NCI-H510A treated with DMSO at 0.1 percent for 48 hours (cell line): Measurements from ENCODE around the gene UBAP1L.
"Not testable (repeated sequence)": the region's sequence is repeated elsewhere in the genome, so short reads cannot be mapped to it uniquely, and the experiment has no call there.

Experiments
- DNase-seq: peaks from one replicate; lab custom pipeline; 2025; lab: John Stamatoyannopoulos, UW

Gene UBAP1L

DNA sequence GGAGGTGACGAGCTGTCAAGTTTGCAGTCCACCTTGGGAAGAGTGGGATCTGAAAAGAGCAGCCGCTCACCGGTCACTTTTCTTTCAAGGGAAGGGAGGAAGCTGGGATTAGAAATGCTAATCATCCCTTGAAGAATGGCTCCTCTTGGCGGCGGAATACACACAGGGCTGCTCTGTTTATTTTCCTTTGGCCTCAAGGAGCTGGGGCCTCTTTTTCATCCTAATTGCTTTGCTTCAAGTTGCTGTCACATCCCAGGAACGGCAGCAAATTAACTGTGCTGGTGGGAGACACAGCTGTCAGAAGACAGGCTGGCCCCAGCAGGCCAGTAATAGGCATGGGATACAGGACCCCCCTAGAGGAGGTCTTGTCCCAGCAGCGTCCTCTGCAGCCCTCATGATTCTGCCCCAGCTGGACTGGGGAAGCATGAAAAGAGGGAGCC is 31.7 kb downstream of the UBAP1L start:
- DNase-seq = no peak

DNA sequence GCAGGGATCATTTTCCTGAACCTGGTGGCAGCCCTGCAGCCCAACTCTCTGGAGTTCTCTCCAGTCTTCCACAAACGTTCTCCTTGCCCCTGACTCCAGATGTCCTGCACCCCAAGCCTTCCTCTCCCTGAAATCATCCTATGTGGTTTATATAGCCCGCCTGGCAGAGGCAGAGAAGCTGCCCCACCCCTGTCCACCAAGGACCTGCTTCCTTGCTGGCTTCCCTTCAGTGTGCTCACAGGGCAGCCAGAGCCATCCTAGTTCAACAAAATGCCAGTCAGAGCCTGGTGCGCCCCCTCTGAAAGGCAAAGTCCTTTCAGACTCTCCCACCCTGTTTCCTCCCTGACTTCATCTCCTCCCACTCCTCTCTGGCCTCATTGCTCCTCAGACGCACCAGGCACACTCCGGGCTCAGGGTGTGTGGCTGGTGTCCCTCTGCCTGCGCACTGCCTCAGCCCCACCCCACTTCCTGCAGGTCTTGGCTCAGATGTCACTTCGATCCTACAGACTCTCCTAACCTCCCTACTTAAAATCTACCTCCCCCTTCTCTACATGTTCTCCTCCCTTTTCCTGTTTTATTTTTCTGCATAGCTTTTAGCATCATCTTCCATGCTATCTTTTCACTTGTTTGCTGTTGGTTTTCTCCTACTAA is 32.6 kb downstream of the UBAP1L start:
- peak; percentile 12 for DNase-seq

DNA sequence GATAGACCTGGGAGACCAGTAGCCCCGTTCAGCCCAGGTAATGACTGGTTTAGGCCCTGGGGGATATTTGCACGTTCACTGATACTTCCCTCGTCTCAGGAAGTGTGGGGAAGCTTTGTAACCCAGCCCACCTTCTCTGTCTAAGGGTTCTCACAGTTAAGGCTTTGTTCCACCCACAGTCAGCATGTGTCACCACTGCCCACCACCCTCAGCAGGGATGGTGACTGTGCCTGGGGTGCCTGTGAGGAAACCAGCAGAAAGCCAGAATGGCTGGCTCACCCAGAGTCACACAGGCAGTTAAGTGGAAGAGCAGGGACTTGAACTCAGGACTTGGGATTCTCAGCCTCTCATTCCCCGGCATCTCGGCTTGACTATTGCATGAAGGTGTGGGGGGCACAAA is 33.2 kb downstream of the UBAP1L start:
- DNase-seq = no peak

- DNase-seq = no peak
Measured at GRCh38 chr15:65081270-65081669, 33.7 kb downstream of the UBAP1L start.

DNA sequence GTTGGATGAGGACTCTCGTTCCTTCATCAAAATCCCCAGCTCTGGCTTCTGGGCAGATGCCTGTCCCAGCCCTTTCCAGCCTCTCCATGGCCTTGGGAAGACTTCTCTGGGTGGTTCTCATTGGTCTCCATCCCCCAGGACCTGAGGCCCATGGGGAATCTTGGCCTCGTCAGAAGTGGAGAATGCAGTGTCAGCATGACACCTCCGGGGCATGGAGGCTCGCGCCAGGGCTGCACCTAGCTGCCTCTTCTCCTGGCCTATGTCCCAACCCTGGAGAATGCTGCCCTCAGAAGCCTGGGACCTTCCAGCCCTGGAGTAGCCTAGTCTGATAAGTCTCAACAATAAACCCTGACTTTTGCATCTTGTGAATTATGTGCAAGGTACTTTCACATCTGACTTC is 35.4 kb downstream of the UBAP1L start:
- no peak for DNase-seq

DNA sequence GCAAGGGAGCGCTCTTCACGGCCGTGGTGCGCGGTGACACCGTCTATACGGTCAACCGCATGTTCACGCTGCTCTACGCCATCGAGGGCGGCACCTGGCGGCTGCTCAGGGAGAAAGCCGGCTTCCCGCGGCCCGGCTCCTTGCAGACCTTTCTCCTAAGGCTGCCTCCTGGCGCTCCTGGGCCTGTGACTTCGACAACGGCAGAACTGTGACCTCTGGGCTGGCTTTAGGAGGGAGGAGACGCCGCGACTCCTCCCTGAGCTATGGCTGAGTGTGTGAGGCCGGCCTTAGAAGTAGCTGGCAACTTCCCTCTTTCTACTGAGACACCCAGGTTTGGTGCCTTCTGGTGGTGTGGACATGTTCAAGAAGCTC is 37.0 kb downstream of the UBAP1L start:
- DNase-seq = peak; percentile 42

GRCh38 chr15:65077291-65077980 is 37.6 kb downstream of the UBAP1L start:
- no peak for DNase-seq

DNA sequence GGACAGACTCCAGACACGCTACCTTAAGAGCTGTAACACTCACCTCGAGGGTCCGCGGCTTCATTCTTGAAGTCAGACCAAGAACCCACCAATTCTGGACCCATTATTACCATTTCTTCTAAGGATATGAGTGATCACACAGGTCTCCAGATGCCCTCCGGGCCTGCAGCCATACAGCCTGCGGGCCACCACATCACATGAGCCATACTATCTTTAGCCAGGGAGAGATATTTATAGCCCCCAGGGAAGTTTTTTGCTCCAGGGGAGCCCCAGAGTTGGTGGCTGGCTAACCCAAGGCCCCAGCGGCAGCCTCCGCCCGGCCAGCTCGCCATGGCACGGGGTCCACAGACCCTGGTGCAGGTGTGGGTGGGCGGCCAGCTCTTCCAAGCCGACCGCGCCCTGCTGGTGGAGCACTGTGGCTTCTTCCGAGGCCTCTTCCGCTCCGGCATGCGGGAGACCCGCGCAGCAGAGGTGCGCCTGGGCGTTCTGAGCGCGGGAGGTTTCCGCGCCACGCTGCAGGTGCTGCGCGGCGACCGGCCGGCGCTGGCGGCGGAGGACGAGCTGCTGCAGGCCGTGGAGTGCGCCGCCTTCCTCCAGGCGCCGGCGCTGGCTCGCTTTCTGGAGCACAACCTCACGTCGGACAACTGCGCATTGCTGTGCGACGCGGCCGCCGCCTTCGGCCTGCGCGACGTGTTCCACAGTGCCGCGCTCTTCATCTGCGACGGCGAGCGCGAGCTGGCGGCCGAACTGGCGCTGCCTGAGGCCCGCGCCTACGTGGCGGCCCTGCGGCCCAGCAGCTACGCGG is 38.3 kb downstream of the UBAP1L start, which contains the start of gene KBTBD13:
Gene KBTBD13, plus strand, starts transcription at position 261 of the 805 bp plus-strand sequence. Its CDS starts 70 bp downstream, at position 331.
- no peak for DNase-seq

DNA sequence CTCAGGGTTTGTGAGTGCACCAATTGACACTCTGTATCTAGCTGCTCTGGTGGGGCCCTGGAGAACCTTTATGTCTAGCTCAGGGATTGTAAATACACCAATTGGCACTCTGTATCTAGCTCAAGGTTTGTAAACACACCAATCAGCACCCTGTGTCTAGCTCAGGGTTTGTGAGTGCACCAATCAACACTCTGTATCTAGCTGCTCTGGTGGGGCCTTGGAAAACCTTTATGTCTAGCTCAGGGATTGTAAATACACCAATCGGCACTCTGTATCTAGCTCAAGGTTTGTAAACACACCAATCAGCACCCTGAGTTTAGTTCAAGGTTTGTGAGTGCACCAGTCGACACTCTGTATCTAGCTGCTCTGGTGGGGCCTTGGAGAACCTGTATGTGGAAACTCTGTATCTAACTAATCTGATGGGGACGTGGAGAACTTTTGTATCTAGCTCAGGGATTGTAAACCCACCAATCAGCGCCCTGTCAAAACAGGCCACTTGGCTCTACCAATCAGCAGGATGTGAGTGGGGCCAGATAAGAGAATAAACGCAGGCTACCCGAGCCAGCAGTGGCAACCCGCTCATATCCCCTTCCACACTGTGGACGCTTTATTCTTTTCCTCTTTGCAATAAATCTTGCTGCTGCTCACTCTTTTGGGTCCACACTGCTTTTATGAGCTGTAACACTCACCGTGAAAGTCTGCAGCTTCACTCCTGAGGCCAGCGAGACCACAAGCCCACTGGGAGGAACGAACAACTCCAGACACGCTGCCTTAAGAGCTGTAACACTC is 39.2 kb downstream of the UBAP1L start:
- not testable (repeated sequence) for DNase-seq

DNA sequence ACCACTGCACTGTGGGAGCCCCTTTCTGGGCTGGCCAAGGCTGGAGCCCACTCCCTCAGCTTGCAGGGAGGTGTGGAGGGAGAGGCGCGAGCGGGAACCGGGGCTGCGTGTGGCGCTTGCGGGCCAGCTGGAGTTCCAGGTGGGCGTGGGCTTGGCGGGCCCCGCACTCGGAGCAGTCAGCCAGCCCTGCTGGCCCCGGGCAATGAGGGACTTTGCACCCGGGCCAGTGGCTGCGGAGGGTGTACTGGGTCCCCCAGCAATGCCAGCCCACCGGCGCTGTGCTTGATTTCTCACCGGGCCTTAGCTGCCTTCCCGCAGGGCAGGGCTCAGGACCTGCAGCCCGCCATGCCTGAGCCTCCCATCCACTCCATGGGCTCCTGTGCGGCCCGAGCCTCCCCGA is 40.1 kb downstream of the UBAP1L start:
- DNase-seq = not testable (repeated sequence)

- no peak for DNase-seq
Measured at GRCh38 chr15:65072617-65073016, 42.4 kb downstream of the UBAP1L start.

- DNase-seq = no peak
Measured at GRCh38 chr15:65072027-65072426, 43.0 kb downstream of the UBAP1L start.

GRCh38 chr15:65071381-65071811 is 43.6 kb downstream of the UBAP1L start:
- DNase-seq = no peak

DNA sequence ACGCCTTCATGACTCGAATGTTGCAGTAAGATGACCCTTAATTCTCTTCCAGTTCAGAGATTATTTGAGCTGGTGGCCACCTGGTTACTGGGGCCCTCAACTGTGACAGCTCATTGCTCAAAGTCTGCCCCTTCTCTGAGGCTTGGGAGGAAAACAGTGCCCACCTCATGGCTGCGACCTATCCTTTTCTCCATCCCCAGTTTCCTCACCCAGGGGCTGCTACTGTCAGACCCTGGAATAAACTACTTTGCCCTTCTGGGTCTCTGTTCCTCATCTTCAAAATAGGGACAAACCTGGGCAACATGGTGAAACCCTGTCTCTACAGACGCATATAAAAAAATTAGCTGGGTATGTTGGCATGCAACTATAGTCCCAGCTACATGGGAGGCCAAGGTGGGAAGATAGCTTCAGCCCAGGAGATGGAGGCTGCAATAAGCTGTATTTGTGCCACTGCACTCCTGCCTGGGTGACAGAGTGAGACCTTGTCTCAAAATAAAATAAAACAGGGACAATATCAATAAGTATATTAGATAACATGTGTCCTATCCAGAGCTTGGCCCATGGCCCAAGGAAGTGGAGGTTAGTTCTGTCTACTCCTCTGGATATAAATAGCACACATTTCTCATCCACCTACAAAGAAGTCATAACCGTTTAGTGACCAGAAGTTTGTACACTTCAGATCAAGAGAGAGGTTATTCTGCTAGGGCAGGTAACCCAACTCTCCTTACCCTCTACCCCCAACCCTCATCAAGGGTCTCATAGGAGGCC is 45.0 kb downstream of the UBAP1L start:
- no peak for DNase-seq

DNA sequence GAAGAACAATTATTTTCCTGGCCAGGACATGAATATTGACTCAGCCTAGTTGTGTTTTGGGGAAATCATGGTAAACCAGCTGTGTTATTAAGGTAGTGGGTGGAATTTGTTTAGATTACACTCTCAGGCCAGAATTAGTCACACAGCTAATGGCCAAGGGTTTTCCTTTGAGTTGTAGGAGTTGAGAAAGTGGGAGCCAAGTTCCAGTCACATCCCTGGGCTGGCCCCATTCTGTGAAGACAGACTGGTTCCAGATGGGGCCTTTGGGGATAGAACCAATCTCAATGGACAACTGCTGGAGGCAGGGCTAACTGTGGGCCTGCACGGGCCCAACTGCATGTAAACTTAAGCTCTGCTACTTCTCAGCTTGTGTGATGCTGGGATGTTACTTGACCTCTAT is 45.8 kb downstream of the UBAP1L start:
- DNase-seq = no peak

DNA sequence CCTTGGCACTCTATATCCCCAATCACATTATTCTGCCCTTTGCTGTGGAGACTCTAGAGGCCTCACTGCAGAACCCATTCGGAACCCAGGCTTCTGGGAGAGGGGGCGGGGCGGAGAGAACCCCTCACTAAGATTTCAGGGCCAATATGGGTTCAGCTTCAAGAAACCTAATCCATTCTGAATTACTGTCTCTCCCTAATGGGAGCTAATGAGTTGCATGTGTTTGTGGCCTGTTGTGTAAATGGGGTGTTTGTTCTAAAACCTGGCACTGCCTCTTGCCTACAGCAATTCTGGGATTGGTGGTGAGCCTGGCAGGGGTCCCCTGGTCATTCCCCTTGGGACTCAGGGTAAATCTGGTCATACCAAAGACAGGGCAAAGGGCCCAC is 46.6 kb downstream of the UBAP1L start:
- DNase-seq = no peak

DNA sequence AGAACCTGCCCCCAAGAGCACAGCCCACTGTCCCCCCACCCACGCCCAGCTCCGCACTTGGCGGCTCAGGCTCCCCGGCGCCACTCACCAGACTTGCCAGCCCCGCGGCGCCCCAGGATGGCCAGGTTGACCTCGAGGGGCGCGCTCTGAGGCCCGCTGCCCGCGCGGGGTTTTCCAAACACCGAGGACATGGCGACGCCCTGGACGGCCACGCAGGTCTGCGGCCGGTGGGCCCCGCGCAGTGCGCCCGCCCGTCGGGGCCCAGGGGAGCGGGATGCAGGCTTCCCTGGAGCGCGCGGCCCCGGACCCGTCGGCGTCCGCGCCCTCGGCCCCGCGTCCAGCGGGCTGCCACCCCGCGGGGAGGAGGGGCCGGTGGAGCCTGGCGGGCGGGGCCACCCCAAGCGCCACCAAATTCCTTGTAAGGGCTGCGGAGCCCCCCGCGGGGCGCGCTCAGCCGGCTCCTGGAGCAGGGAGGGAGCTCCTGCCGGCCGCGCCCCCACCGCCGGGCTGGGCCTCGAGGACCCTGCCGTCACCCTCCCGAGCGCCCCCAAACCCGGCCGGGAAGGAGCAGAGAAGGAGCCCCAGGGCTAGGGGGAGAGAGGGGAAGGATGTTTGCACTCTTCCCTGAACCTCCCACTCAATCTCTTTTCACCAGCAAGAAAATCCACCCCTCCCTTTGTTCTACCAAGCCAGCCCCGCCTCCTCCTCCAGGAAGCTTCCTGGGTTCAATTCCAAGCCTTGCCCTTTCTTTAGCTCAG is 47.2 kb downstream of the UBAP1L start, which contains the start of gene RASL12:
Gene RASL12, minus strand, starts transcription at position 347 of the 758 bp plus-strand sequence. Its CDS starts 156 bp downstream, at position 191.
- DNase-seq = no peak

- DNase-seq = no peak
Measured at GRCh38 chr15:65067317-65067644, 47.7 kb downstream of the UBAP1L start.

GRCh38 chr15:65066635-65067316 is 48.2 kb downstream of the UBAP1L start:
- no peak for DNase-seq
